Measurements from ENCODE around the gene ARHGAP26. TPM values are rescaled to one million over a fixed set of nuclear protein-coding genes. Genes with fewer than 3 reads are reported as not detected.

ARHGAP26 gene
- total RNA-seq, 2 donors from 2014 or later: 27.5 to 80.7 TPM

DNA sequence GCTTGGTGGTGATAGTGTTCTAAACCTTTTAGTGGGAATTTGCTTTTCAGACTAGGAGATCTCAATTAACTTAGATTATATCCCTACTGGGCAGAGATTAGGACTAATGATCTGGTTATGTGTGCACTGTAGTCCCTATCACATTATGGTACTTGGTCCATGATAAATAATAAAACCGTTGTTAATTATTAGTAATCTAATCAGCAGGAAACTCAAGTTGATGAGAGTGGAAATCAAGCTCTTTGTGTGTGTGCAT is 262.3 kb downstream of the ARHGAP26 start:
- Histone ChIP-seq H3K4me3 (no peak overlapping the region), H3K27me3 (replicated peaks; ENCODE audit: insufficient read depth) (no peaks in the 10 kb centered on the region), H3K9me3 (no peaks in the 10 kb centered on the region), H3K27ac (no peak overlapping the region), H3K36me3 (no peaks in the 10 kb centered on the region), H3K4me1 (ENCODE audit: control insufficient read depth in 1 of 2, low read depth in 2 of 2) (no peaks in the 10 kb centered on the region)
- DNase-seq (ENCODE audit: low spot score): no peak
- TF ChIP-seq, protein P1, sequence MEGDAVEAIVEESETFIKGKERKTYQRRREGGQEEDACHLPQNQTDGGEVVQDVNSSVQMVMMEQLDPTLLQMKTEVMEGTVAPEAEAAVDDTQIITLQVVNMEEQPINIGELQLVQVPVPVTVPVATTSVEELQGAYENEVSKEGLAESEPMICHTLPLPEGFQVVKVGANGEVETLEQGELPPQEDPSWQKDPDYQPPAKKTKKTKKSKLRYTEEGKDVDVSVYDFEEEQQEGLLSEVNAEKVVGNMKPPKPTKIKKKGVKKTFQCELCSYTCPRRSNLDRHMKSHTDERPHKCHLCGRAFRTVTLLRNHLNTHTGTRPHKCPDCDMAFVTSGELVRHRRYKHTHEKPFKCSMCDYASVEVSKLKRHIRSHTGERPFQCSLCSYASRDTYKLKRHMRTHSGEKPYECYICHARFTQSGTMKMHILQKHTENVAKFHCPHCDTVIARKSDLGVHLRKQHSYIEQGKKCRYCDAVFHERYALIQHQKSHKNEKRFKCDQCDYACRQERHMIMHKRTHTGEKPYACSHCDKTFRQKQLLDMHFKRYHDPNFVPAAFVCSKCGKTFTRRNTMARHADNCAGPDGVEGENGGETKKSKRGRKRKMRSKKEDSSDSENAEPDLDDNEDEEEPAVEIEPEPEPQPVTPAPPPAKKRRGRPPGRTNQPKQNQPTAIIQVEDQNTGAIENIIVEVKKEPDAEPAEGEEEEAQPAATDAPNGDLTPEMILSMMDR (IDR thresholded peaks at IDR 0.05): no peak
- no peak for ATAC-seq (ENCODE audit: insufficient number of reproducible peaks, low FRiP score, low read depth)

- DNase-seq (ENCODE audit: low spot score) (no peak), ATAC-seq (ENCODE audit: insufficient number of reproducible peaks, low FRiP score, low read depth) (no peak)
- H3K9me3 ChIP-seq: no peaks in the 10 kb centered on the region
- H3K4me3 ChIP-seq: no peak overlapping the region
- TF ChIP-seq, protein P1 (IDR thresholded peaks at IDR 0.05): no peak
- H3K4me1 ChIP-seq (ENCODE audit: control insufficient read depth in 1 of 2, low read depth in 2 of 2): no peaks in the 10 kb centered on the region
- H3K27ac ChIP-seq: no peak overlapping the region
- H3K27me3 ChIP-seq (replicated peaks; ENCODE audit: insufficient read depth): no peaks in the 10 kb centered on the region
- no peaks in the 10 kb centered on the region for H3K36me3 ChIP-seq
These were observed 263.5 kb downstream of the ARHGAP26 start for GRCh38 chr5:143033535-143034250.

- TF ChIP-seq, protein P1 (IDR thresholded peaks at IDR 0.05): no peak
- H3K27ac ChIP-seq: no peak overlapping the region
- no peaks in the 10 kb centered on the region for H3K27me3 ChIP-seq (replicated peaks; ENCODE audit: insufficient read depth)
- ATAC-seq (ENCODE audit: insufficient number of reproducible peaks, low FRiP score, low read depth) (no peak), DNase-seq (ENCODE audit: low spot score) (no peak)
- H3K36me3 ChIP-seq: no peaks in the 10 kb centered on the region
- H3K4me3 ChIP-seq: no peak overlapping the region
- H3K9me3 ChIP-seq: no peaks in the 10 kb centered on the region
- no peaks in the 10 kb centered on the region for H3K4me1 ChIP-seq (ENCODE audit: control insufficient read depth in 1 of 2, low read depth in 2 of 2)
These were observed 266.2 kb downstream of the ARHGAP26 start for GRCh38 chr5:143036146-143036927.

DNA sequence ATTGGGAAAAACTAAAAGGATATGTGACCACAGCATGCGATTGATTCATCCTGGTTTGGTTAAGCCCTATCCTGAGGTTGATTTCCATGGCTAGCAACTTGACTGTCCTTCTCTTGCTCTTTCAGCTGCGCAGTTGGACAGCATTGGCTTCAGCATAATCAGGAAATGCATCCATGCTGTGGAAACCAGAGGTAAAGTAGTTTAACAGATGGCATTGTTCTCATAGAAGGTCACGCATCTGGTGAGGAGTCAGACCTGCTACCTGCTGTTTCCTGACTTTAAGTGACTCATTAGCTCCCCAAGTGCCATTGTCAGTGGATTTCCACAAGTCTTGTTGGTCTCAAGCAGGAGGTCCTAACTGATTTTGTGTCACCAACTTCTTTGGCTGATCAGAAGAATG is 266.9 kb downstream of the ARHGAP26 start:
- no peak overlapping the region for H3K27ac ChIP-seq
- peaks cover 0 to 2% of the 10 kb centered on the region in 2 donors for H3K4me1 ChIP-seq (ENCODE audit: control insufficient read depth in 1 of 2, low read depth in 2 of 2)
- ATAC-seq (ENCODE audit: insufficient number of reproducible peaks, low FRiP score, low read depth) (no peak), DNase-seq (ENCODE audit: low spot score) (no peak)
- TF ChIP-seq, protein P1 (IDR thresholded peaks at IDR 0.05): no peak
- no peaks in the 10 kb centered on the region for H3K36me3 ChIP-seq
- H3K4me3 ChIP-seq: no peak overlapping the region
- H3K9me3 ChIP-seq: no peaks in the 10 kb centered on the region
- H3K27me3 ChIP-seq (replicated peaks; ENCODE audit: insufficient read depth): no peaks in the 10 kb centered on the region

GRCh38 chr5:143037708-143038107 is 267.5 kb downstream of the ARHGAP26 start:
- ATAC-seq (ENCODE audit: insufficient number of reproducible peaks, low FRiP score, low read depth) (no peak), DNase-seq (ENCODE audit: low spot score) (no peak)
- no peaks in the 10 kb centered on the region for H3K27me3 ChIP-seq (replicated peaks; ENCODE audit: insufficient read depth)
- H3K9me3 ChIP-seq: no peaks in the 10 kb centered on the region
- H3K36me3 ChIP-seq: no peaks in the 10 kb centered on the region
- TF ChIP-seq, protein P1 (IDR thresholded peaks at IDR 0.05): no peak
- peaks cover 0 to 7% of the 10 kb centered on the region in 2 donors for H3K4me1 ChIP-seq (ENCODE audit: control insufficient read depth in 1 of 2, low read depth in 2 of 2)
- H3K27ac ChIP-seq: no peak overlapping the region
- no peak overlapping the region for H3K4me3 ChIP-seq

All from thoracic aorta (tissue), 2 donors.